ENCODE measurements around the gene LMF2.

DNA sequence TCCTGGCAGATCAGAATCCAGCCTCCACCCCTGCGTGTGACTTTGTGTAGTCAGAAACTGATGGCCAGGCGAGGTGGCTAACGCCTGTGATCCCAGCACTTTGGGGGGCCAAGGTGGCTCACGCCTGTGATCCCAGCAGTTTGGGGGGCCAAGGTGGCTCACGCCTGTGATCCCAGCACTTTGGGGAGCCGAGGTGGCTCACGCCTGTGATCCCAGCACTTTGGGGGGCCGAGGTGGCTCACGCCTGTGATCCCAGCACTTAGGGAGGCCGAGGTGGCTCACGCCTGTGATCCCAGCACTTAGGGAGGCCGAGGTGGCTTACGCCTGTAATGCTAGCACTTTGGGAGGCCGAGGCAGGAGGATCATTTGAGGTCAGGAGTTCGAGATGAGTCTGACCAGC is 5.7 kb upstream of the LMF2 start:
- TF ChIP-seq, protein P1, sequence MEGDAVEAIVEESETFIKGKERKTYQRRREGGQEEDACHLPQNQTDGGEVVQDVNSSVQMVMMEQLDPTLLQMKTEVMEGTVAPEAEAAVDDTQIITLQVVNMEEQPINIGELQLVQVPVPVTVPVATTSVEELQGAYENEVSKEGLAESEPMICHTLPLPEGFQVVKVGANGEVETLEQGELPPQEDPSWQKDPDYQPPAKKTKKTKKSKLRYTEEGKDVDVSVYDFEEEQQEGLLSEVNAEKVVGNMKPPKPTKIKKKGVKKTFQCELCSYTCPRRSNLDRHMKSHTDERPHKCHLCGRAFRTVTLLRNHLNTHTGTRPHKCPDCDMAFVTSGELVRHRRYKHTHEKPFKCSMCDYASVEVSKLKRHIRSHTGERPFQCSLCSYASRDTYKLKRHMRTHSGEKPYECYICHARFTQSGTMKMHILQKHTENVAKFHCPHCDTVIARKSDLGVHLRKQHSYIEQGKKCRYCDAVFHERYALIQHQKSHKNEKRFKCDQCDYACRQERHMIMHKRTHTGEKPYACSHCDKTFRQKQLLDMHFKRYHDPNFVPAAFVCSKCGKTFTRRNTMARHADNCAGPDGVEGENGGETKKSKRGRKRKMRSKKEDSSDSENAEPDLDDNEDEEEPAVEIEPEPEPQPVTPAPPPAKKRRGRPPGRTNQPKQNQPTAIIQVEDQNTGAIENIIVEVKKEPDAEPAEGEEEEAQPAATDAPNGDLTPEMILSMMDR (IDR thresholded peaks at IDR 0.05; ENCODE audit: low read depth, low read length, poor library complexity, severe bottlenecking): no peak
- TF ChIP-seq EZH2phosphoT487 (IDR thresholded peaks at IDR 0.05; ENCODE audit: borderline replicate concordance, low read length): no peak
